Activated CD4-positive, alpha-beta T cell treated with anti-CD3 and anti-CD28 coated beads, Interleukin-2, amount 50 U/mL, for 24 hours (primary cell): ENCODE measurements around the gene CALHM4.
A peak's percentile ranks its signal among the peaks of the same experiment; 100 is the strongest.

ENCODE experiments used
- DNase-seq, 2 donors: peaks; one replicate each; pipeline ENCODE4 v3.0.0-alpha.2; 2020; ENCODE audit warnings: low read depth in 1 of 2, low spot score in 1 of 2

CALHM4 gene

GRCh38 chr6:116553451-116553850 is at the start of gene CALHM4:
TSS of gene CALHM4 (plus strand) at chr6:116553751. CDS start at chr6:116553794, 43 bp downstream.
- DNase-seq: no peak

GRCh38 chr6:116507324-116507723 is 46.2 kb upstream of the CALHM4 start:
- DNase-seq: no peak

DNA sequence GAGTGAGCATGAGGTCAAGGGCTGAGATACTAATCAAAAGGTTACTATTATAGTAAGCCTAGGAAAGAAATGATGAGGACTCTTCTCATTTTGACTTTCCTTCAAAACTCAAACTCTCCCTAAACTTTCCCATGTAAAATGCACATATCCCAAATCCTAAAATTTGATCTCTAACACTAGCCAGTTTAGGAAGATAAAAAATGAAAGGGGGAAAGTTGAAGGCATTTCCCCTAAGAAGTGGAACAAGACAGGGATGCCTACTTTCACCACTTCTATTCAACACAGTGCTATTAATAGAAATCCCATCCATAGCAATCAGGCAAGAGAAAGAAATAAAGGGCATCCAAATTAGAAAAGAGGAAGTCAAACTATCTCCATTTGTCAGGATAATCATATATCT is 45.0 kb upstream of the CALHM4 start:
- DNase-seq: no peak

DNA sequence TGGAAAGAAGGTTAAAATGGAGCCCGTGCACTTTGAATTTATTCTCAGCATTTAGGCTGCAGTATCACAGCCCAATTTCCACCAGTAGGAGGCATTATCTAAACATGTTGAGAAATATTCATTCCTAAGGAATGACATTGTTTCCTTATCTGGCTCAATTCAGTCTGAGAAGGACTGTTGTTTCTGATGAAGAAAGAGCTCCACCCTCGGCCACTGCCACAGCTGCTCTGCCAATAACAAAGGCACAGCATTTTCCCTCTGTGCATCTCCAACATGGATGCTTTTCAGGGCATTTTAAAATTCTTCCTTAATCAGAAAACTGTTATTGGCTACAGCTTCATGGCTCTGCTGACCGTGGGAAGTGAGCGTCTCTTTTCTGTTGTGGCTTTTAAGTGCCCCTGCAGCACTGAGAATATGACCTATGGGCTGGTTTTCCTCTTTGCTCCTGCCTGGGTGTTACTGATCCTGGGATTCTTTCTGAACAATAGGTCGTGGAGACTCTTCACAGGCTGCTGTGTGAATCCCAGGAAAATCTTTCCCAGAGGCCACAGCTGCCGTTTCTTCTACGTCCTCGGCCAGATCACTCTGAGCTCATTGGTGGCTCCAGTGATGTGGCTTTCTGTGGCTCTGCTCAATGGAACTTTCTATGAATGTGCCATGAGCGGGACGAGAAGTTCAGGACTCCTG is 42.0 kb upstream of the CALHM4 start, which contains the start of gene CALHM5:
Gene CALHM5, plus strand, starts transcription at position 216 of the 687 bp plus-strand sequence. Its CDS starts 58 bp downstream, at position 274.
- no peak for DNase-seq

DNA sequence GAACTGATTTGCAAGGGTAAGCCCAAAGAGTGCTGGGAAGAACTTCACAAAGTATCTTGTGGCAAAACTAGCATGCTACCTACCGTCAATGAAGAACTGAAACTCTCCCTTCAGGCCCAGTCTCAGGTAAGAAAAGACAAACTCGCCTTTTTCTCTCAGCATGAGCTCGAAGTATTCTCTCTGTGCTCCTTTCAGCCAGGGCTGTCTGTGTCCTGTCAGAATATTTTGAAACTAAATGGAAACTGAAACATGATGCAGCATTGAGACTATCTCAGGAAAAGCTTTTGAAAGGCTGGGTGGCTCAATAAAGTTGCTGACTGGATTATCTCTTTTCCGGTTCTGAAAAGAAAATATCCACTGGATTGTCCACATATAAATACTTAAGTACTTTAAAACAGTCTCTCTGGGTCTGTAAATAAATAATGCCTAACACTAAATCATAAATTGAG is 41.4 kb upstream of the CALHM4 start:
- DNase-seq: no peak

GRCh38 chr6:116512734-116513133 is 40.8 kb upstream of the CALHM4 start:
- DNase-seq: no peak

DNA sequence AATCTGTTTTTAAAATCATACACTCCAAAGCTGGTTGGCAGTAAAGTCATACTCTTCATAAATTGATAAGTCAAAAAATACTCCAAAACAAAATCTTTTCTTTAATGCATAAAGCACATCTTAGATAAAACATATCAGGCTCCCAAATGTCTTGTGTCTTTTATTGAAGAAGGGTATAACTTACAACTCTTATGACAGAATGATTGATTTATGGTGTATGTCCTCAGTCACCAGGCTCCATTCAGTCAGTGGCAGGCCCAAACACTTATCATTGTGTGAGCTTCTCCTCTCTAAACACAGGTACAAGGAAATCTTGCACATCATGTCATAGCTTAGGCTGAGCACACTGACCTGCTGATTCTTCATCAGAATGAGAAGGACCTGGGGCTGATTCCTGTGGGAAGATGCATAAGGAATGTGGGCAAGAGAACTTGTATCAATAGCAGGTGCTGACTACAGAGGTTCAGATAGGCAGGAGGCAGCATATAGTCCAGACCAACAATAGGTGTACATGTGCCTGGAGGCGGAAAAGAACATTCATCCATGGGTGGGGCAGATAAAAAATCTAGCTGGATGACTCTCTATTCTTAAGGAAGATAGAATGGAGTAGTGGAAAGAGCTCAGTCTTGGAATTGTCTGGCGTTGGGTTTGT is 40.2 kb upstream of the CALHM4 start:
- DNase-seq: no peak

- DNase-seq: no peak
Measured at GRCh38 chr6:116514111-116514510, 39.4 kb upstream of the CALHM4 start.

DNA sequence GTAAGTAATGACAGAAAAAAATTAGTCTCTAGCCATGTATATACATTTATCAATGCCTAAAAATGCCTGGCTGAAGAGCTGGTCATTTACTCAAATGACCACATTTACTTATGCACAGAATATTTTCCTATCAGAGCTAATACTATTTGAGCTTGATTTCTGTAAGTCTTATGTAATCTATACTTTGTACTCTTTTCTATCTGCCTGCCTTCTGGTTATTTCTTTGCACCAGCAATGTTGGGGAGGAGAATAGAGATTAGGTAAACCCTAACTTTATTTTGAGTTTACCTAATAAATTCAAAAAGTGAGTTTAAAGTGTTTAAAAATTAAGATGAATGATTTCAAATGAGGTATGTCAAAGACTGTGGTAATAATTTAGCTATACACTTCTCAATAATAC is 38.4 kb upstream of the CALHM4 start:
- DNase-seq: no peak

DNA sequence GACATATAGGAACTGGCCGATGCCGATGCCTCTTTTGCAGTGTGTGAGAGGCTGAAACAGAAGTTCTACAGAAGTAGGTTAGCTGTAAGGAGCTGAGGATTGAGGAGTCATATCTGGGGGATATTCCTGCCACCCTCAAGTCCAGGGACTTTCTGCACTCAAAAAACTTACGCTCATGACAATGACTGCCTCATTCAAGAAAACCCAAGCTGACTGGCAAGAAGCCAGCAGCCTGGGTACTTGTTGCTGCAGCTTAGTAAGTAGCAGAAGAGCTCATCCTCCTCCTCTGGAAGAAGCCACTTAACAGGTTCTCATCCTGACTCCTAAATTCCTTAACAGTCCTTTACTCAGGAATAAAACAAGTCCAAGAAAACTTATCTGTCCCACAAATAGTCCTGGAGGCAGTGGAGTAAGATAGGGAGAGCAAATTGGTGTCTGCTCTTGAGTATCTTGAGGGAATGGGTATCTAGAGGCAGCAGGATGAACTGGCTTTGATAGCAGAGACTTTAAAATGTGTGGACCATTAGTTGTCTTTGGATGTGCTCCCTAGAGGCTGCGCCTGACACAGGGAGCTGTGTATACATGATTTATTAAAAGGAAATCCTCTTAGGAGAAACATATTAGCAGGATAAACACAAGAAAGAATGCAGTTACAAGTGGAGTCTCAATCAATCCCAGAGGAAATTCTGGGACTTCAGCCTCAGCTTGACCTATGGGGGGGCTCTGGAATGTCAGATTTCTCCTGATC is 34.8 kb upstream of the CALHM4 start:
- no peak for DNase-seq

DNA sequence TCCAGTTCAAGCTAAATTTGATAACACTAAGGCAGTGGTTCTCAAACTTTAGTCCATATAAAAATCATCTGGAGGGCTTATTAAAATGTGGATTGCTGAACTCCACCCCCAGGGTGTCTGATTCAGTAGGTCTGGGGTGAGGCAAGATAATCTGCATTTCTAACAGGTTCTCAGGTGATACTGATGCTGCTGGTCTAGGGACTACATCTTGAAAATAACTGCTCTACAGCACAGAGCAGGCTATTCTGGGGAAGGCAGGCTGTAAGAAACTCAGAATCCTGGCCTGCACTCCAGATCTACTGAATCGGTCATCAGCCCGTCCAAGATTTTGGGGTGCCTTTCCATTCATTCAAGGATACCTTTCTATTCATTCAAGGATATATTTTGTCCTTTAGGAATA is 30.7 kb upstream of the CALHM4 start:
- no peak for DNase-seq

GRCh38 chr6:116524236-116524635 is 29.3 kb upstream of the CALHM4 start:
- DNase-seq: no peak

- no peak for DNase-seq
Measured at GRCh38 chr6:116528133-116528532, 25.4 kb upstream of the CALHM4 start.

DNA sequence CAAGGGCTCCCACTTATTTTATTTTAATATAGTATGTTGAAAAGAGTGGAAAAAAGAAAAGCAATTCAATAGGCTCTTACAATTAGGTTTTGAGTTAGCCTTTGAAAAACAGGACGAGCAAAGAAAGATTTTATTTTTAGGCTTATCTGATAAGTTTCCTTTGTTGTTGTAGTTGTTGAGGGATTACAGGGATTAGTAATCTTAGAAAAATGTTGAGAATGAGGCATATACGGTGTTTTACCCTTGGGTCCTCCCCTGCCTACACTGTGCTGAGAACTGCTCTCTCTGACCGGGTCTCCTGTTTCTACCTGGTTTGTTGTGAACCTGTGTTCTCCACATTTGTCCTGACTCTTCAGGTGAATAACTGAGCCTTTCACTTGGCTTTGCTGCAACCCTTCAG is 24.8 kb upstream of the CALHM4 start:
- no peak for DNase-seq

DNA sequence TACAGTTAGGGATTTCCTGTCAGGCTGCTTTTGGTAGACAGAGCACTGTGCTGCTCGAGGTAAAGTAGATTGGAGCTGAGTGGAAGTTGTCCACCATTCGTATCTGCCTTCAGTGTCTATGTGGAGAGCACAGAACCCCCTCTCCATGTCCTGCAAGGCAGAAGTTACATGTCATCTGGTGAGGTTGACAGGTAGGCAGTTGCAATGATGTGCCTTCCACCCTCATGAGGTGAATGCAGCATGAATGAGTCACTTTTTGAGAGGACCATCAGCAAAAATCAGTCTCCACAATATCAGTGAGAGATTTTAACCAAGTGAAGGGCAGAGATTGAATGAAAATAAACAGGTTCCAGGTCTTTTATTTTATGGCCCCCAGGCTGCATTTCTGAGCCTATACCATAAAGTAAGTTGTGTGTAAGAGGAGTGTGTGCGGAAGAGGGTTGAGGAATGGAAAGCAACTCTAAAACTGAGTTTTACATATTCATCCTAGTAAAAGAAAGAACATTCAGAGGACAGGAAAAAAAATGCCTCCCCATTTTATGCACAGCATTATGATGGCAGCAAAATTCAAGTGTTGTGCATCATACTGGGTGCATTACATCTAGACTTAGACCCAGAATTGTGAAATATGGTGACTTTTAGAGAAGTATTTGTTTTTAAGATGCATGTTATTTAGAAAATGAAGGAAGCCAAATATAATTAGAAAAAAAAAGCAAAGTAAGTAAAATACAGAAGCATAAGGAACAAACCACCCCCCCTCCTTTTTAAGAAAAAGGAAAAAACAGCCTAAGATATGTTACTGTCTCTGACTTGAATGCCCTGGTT is 23.9 kb upstream of the CALHM4 start:
- DNase-seq: no peak

DNA sequence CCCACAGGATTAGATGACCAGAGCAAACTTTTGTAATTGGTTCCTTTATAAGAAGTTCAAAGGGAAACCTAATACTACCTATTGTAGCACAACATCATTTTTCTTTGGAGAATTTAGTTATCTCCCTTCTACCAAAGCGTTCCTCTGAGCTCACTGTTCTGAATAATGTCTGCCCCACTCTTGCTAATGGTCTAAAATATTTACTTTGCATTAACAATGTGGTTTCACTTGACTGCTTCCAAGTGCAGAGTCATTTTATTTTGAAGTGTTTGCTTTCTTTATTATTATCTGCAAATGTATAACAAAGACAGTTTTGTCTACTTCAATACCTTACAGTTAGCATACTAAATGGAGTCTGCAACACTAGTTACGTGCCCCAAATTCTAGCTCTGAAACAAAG is 23.1 kb upstream of the CALHM4 start:
- no peak for DNase-seq

DNA sequence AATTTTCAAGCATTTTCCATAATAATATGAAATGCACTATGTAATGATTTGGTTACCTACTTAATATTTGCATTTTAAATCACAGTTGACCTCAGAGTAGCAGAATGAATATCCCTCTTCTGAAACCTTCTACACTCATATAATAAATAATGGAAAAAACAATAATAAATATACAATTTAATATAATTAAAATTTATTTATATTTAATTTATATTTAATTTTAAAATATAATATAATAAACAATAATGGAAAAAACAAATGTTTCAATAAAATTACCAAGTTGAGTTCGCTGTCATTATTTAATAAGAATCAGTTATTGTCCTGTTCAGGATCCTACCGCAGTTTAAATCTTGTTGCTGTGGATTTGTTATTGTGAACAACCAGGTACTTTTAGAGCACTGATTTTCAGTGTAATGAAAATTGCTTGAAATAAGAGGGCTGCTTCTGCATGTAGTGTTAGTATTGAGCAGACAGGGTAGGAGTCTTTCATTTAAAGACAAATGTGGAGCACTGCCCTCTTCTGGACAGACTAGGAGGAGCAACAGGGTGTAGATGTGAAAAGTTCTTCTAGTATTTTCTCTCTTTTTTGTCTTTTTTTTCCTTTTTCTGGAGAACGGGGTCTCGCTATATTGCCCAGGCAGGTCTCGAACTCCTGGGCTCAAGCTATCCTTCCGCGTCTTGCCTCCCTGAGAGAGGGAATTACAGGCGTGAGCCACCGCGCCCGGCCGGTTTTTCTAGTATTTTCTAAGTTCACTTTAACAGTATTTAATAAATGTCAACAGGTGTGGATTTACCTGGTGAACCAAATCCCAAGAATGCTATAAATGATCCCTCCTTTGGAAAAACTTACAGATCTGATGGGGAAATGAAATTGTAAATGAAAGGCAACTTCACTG is 21.6 kb upstream of the CALHM4 start:
- peak; percentile 30 to 46 for DNase-seq

GRCh38 chr6:116533233-116533957 is 20.2 kb upstream of the CALHM4 start:
- DNase-seq: no peak

DNA sequence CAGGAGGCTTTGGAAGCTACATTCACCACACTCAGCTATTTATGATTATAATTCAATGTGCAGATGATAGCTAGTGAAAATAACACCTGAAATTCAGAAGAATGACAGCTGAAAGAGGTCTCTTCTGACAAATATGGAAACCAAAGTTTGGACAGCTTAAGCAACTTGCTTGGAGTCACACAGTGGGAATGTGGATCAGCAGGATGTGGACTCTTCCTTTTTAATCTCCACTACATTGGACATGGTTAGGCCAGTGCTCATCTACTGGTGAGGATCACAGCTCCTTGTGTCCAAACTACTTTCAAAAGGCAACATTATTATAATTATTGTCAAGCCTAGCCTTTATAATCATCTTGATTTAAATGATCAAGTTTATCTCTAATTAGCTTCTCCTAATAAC is 18.4 kb upstream of the CALHM4 start:
- DNase-seq: no peak
